Colon (tissue), 2 donors: ENCODE measurements around the gene VSTM4.

Experiments
- FAIRE-seq: peaks from 2 replicates; lab custom pipeline; 2012; peaks lifted over from hg19 to GRCh38; lab: Jason Lieb, UNC
- donor health status: control.
- donor health status: control.

Gene VSTM4

GRCh38 chr10:49070701-49071100 is 44.6 kb downstream of the VSTM4 start:
- no peak for FAIRE-seq

GRCh38 chr10:49068672-49069217 is 46.6 kb downstream of the VSTM4 start:
- FAIRE-seq = no peak

- no peak for FAIRE-seq
Measured at GRCh38 chr10:49068209-49068608, 47.1 kb downstream of the VSTM4 start.

GRCh38 chr10:49066944-49067730 is 48.2 kb downstream of the VSTM4 start:
- no peak for FAIRE-seq

- FAIRE-seq = no peak
Measured at GRCh38 chr10:49062229-49062628, 53.1 kb downstream of the VSTM4 start.

GRCh38 chr10:49061667-49062066 is 53.7 kb downstream of the VSTM4 start:
- FAIRE-seq = no peak

- no peak for FAIRE-seq
Measured at GRCh38 chr10:49058463-49059255, 56.7 kb downstream of the VSTM4 start.

GRCh38 chr10:49057231-49057880 is 58.0 kb downstream of the VSTM4 start:
- FAIRE-seq = no peak

- FAIRE-seq = no peak
Measured at GRCh38 chr10:49056356-49056755, 59.0 kb downstream of the VSTM4 start.

GRCh38 chr10:49055221-49055849 is 60.0 kb downstream of the VSTM4 start:
- no peak for FAIRE-seq

GRCh38 chr10:49054753-49055152 is 60.6 kb downstream of the VSTM4 start:
- FAIRE-seq = no peak

GRCh38 chr10:49053998-49054692 is 61.2 kb downstream of the VSTM4 start:
- FAIRE-seq = no peak

GRCh38 chr10:49053053-49053997 is 62.0 kb downstream of the VSTM4 start:
- no peak for FAIRE-seq

- no peak for FAIRE-seq
Measured at GRCh38 chr10:49052069-49052468, 63.3 kb downstream of the VSTM4 start.

GRCh38 chr10:49050906-49051305 is 64.4 kb downstream of the VSTM4 start:
- FAIRE-seq = no peak

- FAIRE-seq = no peak
Measured at GRCh38 chr10:49050366-49050765, 65.0 kb downstream of the VSTM4 start.

- FAIRE-seq = no peak
Measured at GRCh38 chr10:49049660-49050059, 65.7 kb downstream of the VSTM4 start.

- no peak for FAIRE-seq
Measured at GRCh38 chr10:49047128-49047639, 68.1 kb downstream of the VSTM4 start.

GRCh38 chr10:49044293-49045193 is 70.8 kb downstream of the VSTM4 start:
- no peak for FAIRE-seq
